NT2/D1 (cell line): ENCODE results near the gene HSD17B2.
A peak's percentile ranks its signal among the peaks of the same experiment; 100 is the strongest.
"Not testable (repeated sequence)": the region's sequence is repeated elsewhere in the genome, so short reads cannot be mapped to it uniquely, and the experiment has no call there.

ENCODE experiments used
- DNase-seq: peaks from one replicate; pipeline ENCODE4 v3.0.0-alpha.2; 2011; ENCODE audit warnings: low read depth, low spot score
- H3K27me3 ChIP-seq: 2 replicates; pipeline ENCODE4 v1.6.0; 2011; ENCODE audit warnings: mild to moderate bottlenecking; ENCODE audit not compliant: insufficient read length, insufficient read depth
- H3K36me3 ChIP-seq: 2 replicates; pipeline ENCODE4 v1.6.1; 2011; ENCODE audit warnings: mild to moderate bottlenecking, low read length, mixed read lengths; ENCODE audit not compliant: insufficient read depth, insufficient read length
- H3K4me1 ChIP-seq: 2 replicates; pipeline ENCODE4 v1.5.1; 2011; ENCODE audit not compliant: insufficient read depth, insufficient read length
- H3K4me3 ChIP-seq: 2 replicates; pipeline ENCODE4 v1.5.1; 2011; ENCODE audit warnings: low read depth; ENCODE audit not compliant: insufficient read length
- H3K9ac ChIP-seq: 2 replicates; pipeline ENCODE4 v1.6.0; 2011; ENCODE audit warnings: low read depth; ENCODE audit not compliant: insufficient read length
- H3K9me3 ChIP-seq: 2 replicates; pipeline ENCODE4 v1.5.1; 2011; ENCODE audit warnings: mild to moderate bottlenecking, low read length; ENCODE audit not compliant: insufficient read depth
- SUZ12 ChIP-seq: IDR thresholded peaks from 2 replicates; pipeline ENCODE4 v1.6.1; 2011; ENCODE audit not compliant: insufficient read length, insufficient read depth; ENCODE audit errors: extremely low read depth
- YY1 ChIP-seq: IDR thresholded peaks from 2 replicates; pipeline ENCODE4 v1.6.1; 2011; ENCODE audit not compliant: insufficient read length, insufficient read depth
- ZNF274 ChIP-seq: IDR thresholded peaks from 2 replicates; pipeline ENCODE4 v1.6.1; 2011; ENCODE audit warnings: mild to moderate bottlenecking, low read depth, low read length

HSD17B2 gene

GRCh38 chr16:82093666-82094300 is 58.7 kb downstream of the HSD17B2 start:
- TF ChIP-seq SUZ12: no peak
- TF ChIP-seq ZNF274: no peak
- no peak for TF ChIP-seq YY1
- Histone ChIP-seq H3K4me1 (no peaks in the 10 kb centered on the region), H3K9ac (no peak overlapping the region), H3K36me3 (no peaks in the 10 kb centered on the region), H3K9me3 (no peaks in the 10 kb centered on the region), H3K27me3 (no peaks in the 10 kb centered on the region), H3K4me3 (no peak overlapping the region)
- DNase-seq: no peak

GRCh38 chr16:82094942-82095540 is 60.0 kb downstream of the HSD17B2 start:
- Histone ChIP-seq H3K9me3 (no peaks in the 10 kb centered on the region), H3K27me3 (no peaks in the 10 kb centered on the region), H3K9ac (no peak overlapping the region), H3K4me1 (no peaks in the 10 kb centered on the region), H3K4me3 (no peak overlapping the region), H3K36me3 (no peaks in the 10 kb centered on the region)
- peak; percentile 74 for DNase-seq
- no peak for TF ChIP-seq ZNF274
- TF ChIP-seq YY1: no peak
- no peak for TF ChIP-seq SUZ12

GRCh38 chr16:82096641-82097040 is 61.6 kb downstream of the HSD17B2 start:
- DNase-seq: no peak
- Histone ChIP-seq H3K4me3 (no peak overlapping the region), H3K27me3 (no peaks in the 10 kb centered on the region), H3K9me3 (no peaks in the 10 kb centered on the region), H3K4me1 (no peaks in the 10 kb centered on the region), H3K36me3 (no peaks in the 10 kb centered on the region), H3K9ac (no peak overlapping the region)
- TF ChIP-seq ZNF274 (no peak), SUZ12 (no peak), YY1 (no peak)

- TF ChIP-seq ZNF274 (no peak), SUZ12 (no peak), YY1 (no peak)
- DNase-seq: no peak
- H3K4me1 ChIP-seq: no peaks in the 10 kb centered on the region
- H3K9ac ChIP-seq: no peak overlapping the region
- H3K9me3 ChIP-seq: no peaks in the 10 kb centered on the region
- no peaks in the 10 kb centered on the region for H3K36me3 ChIP-seq
- H3K4me3 ChIP-seq: no peak overlapping the region
- no peaks in the 10 kb centered on the region for H3K27me3 ChIP-seq
Measured at GRCh38 chr16:82105107-82105506, 70.1 kb downstream of the HSD17B2 start.

GRCh38 chr16:82108100-82108499 is 73.0 kb downstream of the HSD17B2 start:
- H3K27me3 ChIP-seq: no peaks in the 10 kb centered on the region
- no peaks in the 10 kb centered on the region for H3K36me3 ChIP-seq
- H3K4me3 ChIP-seq: no peak overlapping the region
- no peak overlapping the region for H3K9ac ChIP-seq
- H3K9me3 ChIP-seq: no peaks in the 10 kb centered on the region
- H3K4me1 ChIP-seq: no peaks in the 10 kb centered on the region
- DNase-seq: no peak
- no peak for TF ChIP-seq SUZ12
- no peak for TF ChIP-seq YY1
- no peak for TF ChIP-seq ZNF274

GRCh38 chr16:82108774-82109173 is 73.7 kb downstream of the HSD17B2 start:
- Histone ChIP-seq H3K4me1 (no peaks in the 10 kb centered on the region), H3K4me3 (no peak overlapping the region), H3K9me3 (no peaks in the 10 kb centered on the region), H3K9ac (no peak overlapping the region), H3K27me3 (no peaks in the 10 kb centered on the region), H3K36me3 (no peaks in the 10 kb centered on the region)
- TF ChIP-seq YY1 (no peak), ZNF274 (no peak), SUZ12 (no peak)
- DNase-seq: no peak

GRCh38 chr16:82109266-82109665 is 74.2 kb downstream of the HSD17B2 start:
- H3K4me1 ChIP-seq, H3K36me3 ChIP-seq, H3K4me3 ChIP-seq, H3K9me3 ChIP-seq, H3K27me3 ChIP-seq, DNase-seq, H3K9ac ChIP-seq: not testable (repeated sequence)

GRCh38 chr16:82111944-82112343 is 76.9 kb downstream of the HSD17B2 start:
- Histone ChIP-seq H3K9ac (no peak overlapping the region), H3K9me3 (no peaks in the 10 kb centered on the region), H3K4me1 (no peaks in the 10 kb centered on the region), H3K4me3 (no peak overlapping the region), H3K27me3 (no peaks in the 10 kb centered on the region), H3K36me3 (no peaks in the 10 kb centered on the region)
- DNase-seq: no peak
- TF ChIP-seq ZNF274: no peak
- no peak for TF ChIP-seq SUZ12
- TF ChIP-seq YY1: no peak
